HepG2 (cell line): Measurements from ENCODE around the gene FRMD4A. TPM values are rescaled to one million over a fixed set of nuclear protein-coding genes. Genes with fewer than 3 reads are reported as not detected.

Source experiments
- ATAC-seq: fragments of 200-7000 bp; cut with Tn5 transposase; 3 replicates; pipeline ENCODE4 v1.9.1; 2020; ENCODE audit warnings: mild to moderate bottlenecking, moderate library complexity
- BruUV-seq: library from RNA; stranded (reverse); fragments of 400-500 nt; replicated peaks from 2 replicates; lab custom pipeline; 2021; lab: Mats Ljungman, UMichigan
- CTCF ChIA-PET: fragments of 300-600 bp; formaldehyde crosslinking; extraction: SDS; loops from one replicate; lab custom pipeline; 2021; ENCODE audit warnings: low total read pairs, inconsistent platforms, low intra/inter-chr PET ratio; lab: Yijun Ruan, JAX
- POLR2A ChIA-PET: fragments of 350-600 bp; sonication (Branson Sonifier 250); formaldehyde crosslinking; loops from one replicate; lab custom pipeline; 2020; ENCODE audit warnings: antibody characterized with exemption, inconsistent platforms; lab: Yijun Ruan, JAX
- DNase-seq: peaks from one replicate; pipeline ENCODE4 v3.0.0-alpha.2; 2015; ENCODE audit warnings: low spot score
- FAIRE-seq: peaks from 3 replicates; lab custom pipeline; 2011; peaks lifted over from hg19 to GRCh38; lab: Jason Lieb, UNC
- H2AFZ ChIP-seq: one replicate; pipeline ENCODE4 v1.6.1; 2011; ENCODE audit warnings: low read length, inconsistent platforms
- H3K27ac ChIP-seq: fragments of 300-600 bp; 3 replicates; pipeline ENCODE4 v1.8.0; 2011; ENCODE audit warnings: mixed run types, mild to moderate bottlenecking, mixed read lengths, low read length, inconsistent platforms; ENCODE audit not compliant: insufficient read depth; ENCODE audit errors: extremely low read length
- H3K27me3 ChIP-seq, 2 experiments: fragments of 200-600 bp in 1 of 2; 2 replicates in 1 of 2; 3 replicates in 1 of 2; pipeline versions ENCODE4 v1.6.0 to v1.8.0; 2011; ENCODE audit warnings: low read length in 2 of 2, mild to moderate bottlenecking in 2 of 2, moderate library complexity in 2 of 2, inconsistent platforms in 1 of 2; ENCODE audit not compliant: insufficient read depth in 2 of 2, control insufficient read depth in 1 of 2
- H3K36me3 ChIP-seq, 2 experiments: fragments of 200-600 bp in 1 of 2; replicated peaks in 1 of 2; 2 replicates in 1 of 2; 3 replicates in 1 of 2; pipeline versions ENCODE4 v1.5.1 to v1.8.0; 2011; ENCODE audit warnings: low read length in 2 of 2, inconsistent platforms in 1 of 2; ENCODE audit not compliant: insufficient read depth in 2 of 2, control insufficient read depth in 1 of 2
- H3K4me1 ChIP-seq: 2 replicates; pipeline ENCODE4 v1.5.1; 2012; ENCODE audit warnings: low read length, inconsistent platforms; ENCODE audit not compliant: insufficient read depth
- H3K4me2 ChIP-seq: 2 replicates; pipeline ENCODE4 v1.6.0; 2011; ENCODE audit warnings: low read depth, low read length, inconsistent platforms
- H3K4me3 ChIP-seq, 3 experiments: fragments of 200-600 bp in 1 of 3; sonication (generic), shearing (Covaris generic) in 1 of 3; replicated peaks in 1 of 3; 2 replicates each; pipeline ENCODE4 v1.5.1; 2011 to 2016; ENCODE audit warnings: low read length in 3 of 3, inconsistent platforms in 2 of 3, low read depth in 2 of 3, mild to moderate bottlenecking in 2 of 3, control low read depth in 1 of 3, mixed read lengths in 1 of 3; ENCODE audit not compliant: insufficient read depth in 1 of 3
- H3K79me2 ChIP-seq: one replicate; pipeline ENCODE4 v1.6.1; 2011; ENCODE audit warnings: low read length, inconsistent platforms; ENCODE audit not compliant: insufficient read depth
- H3K9ac ChIP-seq: 2 replicates; pipeline ENCODE4 v1.6.0; 2011; ENCODE audit warnings: mild to moderate bottlenecking, low read depth, low read length, inconsistent platforms; ENCODE audit not compliant: insufficient read depth
- H3K9me3 ChIP-seq: 2 replicates; pipeline ENCODE4 v1.5.1; 2012; ENCODE audit warnings: mild to moderate bottlenecking, low read length
- H4K20me1 ChIP-seq: 2 replicates; pipeline ENCODE4 v1.6.0; 2011; ENCODE audit warnings: inconsistent platforms, mild to moderate bottlenecking, low read length, moderate library complexity; ENCODE audit not compliant: insufficient read depth
- DPF2 ChIP-seq: sonication (generic); formaldehyde crosslinking; IDR thresholded peaks from 2 replicates; pipeline ENCODE4 v1.4.0; 2020; ENCODE audit warnings: mild to moderate bottlenecking, low read depth, missing genetic modification reagents, borderline replicate concordance
- GMEB2 ChIP-seq: IDR thresholded peaks from 2 replicates; pipeline ENCODE4 v1.6.1; 2016; ENCODE audit warnings: missing biosample characterization, missing genetic modification reagents, low read depth
- HDAC6 ChIP-seq: fragments of 200-600 bp; sonication (generic); IDR thresholded peaks from 2 replicates; pipeline ENCODE4 v1.7.0; 2017; ENCODE audit warnings: mild to moderate bottlenecking, antibody characterized with exemption, low read length, low read depth
- IKZF4 ChIP-seq: sonication (generic); formaldehyde crosslinking; IDR thresholded peaks from 2 replicates; pipeline ENCODE4 v1.5.1; 2020; ENCODE audit warnings: borderline replicate concordance, mild to moderate bottlenecking, low read depth, missing genetic modification reagents; ENCODE audit errors: not compliant biosample characterization
- MNT ChIP-seq: fragments of 450-650 bp; IDR thresholded peaks from 2 replicates; pipeline ENCODE4 v1.6.1; 2016
- SMAD3 ChIP-seq: sonication (generic); formaldehyde crosslinking; IDR thresholded peaks from 2 replicates; pipeline ENCODE4 v1.4.0; 2020; ENCODE audit warnings: missing genetic modification reagents
- SMARCE1 ChIP-seq: fragments of 450-650 bp; IDR thresholded peaks from 2 replicates; pipeline ENCODE4 v1.6.1; 2017; ENCODE audit warnings: borderline replicate concordance
- SMYD3 ChIP-seq: sonication (generic); formaldehyde crosslinking; IDR thresholded peaks from 2 replicates; pipeline ENCODE4 v1.8.1; 2023; ENCODE audit warnings: mild to moderate bottlenecking, missing genetic modification reagents
- TBX3 ChIP-seq: fragments of 450-650 bp; IDR thresholded peaks from 2 replicates; pipeline ENCODE4 v1.6.1; 2017; ENCODE audit warnings: antibody characterized with exemption, mild to moderate bottlenecking, inconsistent platforms, borderline replicate concordance
- TP53 ChIP-seq: sonication (generic); formaldehyde crosslinking; conservative IDR thresholded peaks from 2 replicates; pipeline ENCODE4 v1.4.0; 2020; ENCODE audit warnings: missing genetic modification reagents
- ZBTB1 ChIP-seq: sonication (generic); formaldehyde crosslinking; IDR thresholded peaks from 2 replicates; pipeline ENCODE4 v1.4.0; 2020; ENCODE audit warnings: missing genetic modification reagents, borderline replicate concordance
- ZFP82 ChIP-seq: sonication (generic); formaldehyde crosslinking; IDR thresholded peaks from 2 replicates; pipeline ENCODE4 v1.5.1; 2020; ENCODE audit warnings: mild to moderate bottlenecking, missing genetic modification reagents, borderline replicate concordance
- ZMAT3 ChIP-seq: sonication (generic); formaldehyde crosslinking; conservative IDR thresholded peaks from 2 replicates; pipeline ENCODE4 v1.7.0; 2021; ENCODE audit warnings: missing genetic modification reagents
- ZNF235 ChIP-seq: sonication (generic); formaldehyde crosslinking; IDR thresholded peaks from 2 replicates; pipeline ENCODE4 v1.8.1; 2023; ENCODE audit warnings: mild to moderate bottlenecking, missing genetic modification reagents, borderline replicate concordance
- ZNF530 ChIP-seq: sonication (generic); formaldehyde crosslinking; IDR thresholded peaks from 2 replicates; pipeline ENCODE4 v1.5.0; 2020; ENCODE audit warnings: low read depth, mild to moderate bottlenecking, missing genetic modification reagents
- ZNF678 ChIP-seq: sonication (generic); formaldehyde crosslinking; IDR thresholded peaks from 2 replicates; pipeline ENCODE4 v1.4.0; 2020; ENCODE audit warnings: mild to moderate bottlenecking, missing genetic modification reagents
- WGBS: methylation state at CpG from one replicate; pipeline ENCODE4 v1.1.6; 2017; ENCODE audit warnings: low lambda C conversion rate; 5-methylcytosine and 5-hydroxymethylcytosine counted together
- in situ Hi-C: cut with HindIII; loops from 2 replicates; pipeline ENCODE4 v1.10.0; 2017; ENCODE audit warnings: low pct_unique_long_range_greater_than_20kb; ENCODE audit not compliant: extremely low pct_ligation_motif_present
- intact Hi-C: fragments of 100-400 bp; cut with micrococcal nuclease; formaldehyde crosslinking; loops from one replicate; pipeline ENCODE4 v1.10.0; 2022; ENCODE audit not compliant: unreplicated experiment
- polyA plus RNA-seq, 8 experiments: library from polyadenylated mRNA; depleted of rRNA in 3 of 8; stranded (reverse) in 7 of 8; unstranded in 1 of 8; fragments of >200 nt; fragmentation: Illumina TruSeq in 4 of 8; extraction: Trizol in 4 of 8; gene quantifications; 2 replicates each; pipeline versions ENCODE4 v1.2.1 to v1.2.3, GENCODE V29; 2011 to 2016; ENCODE audit warnings: low read depth in 4 of 8, missing spikeins in 1 of 8, mixed read lengths in 1 of 8; ENCODE audit not compliant: insufficient read depth in 1 of 8
- total RNA-seq, 5 experiments: library from RNA; depleted of rRNA; stranded (reverse); fragments of >200 nt; fragmentation: Illumina TruSeq; extraction: Trizol; gene quantifications; 2 replicates each; pipeline ENCODE4 v1.2.3, GENCODE V29; 2016; ENCODE audit warnings: low read depth in 1 of 5

Gene FRMD4A
- total and polyA plus RNA-seq, 2 of the 13 experiments (the other 11 are each of a cell fraction or from before 2014, with no cell fraction given), result 0.09 to 0.26 TPM

DNA sequence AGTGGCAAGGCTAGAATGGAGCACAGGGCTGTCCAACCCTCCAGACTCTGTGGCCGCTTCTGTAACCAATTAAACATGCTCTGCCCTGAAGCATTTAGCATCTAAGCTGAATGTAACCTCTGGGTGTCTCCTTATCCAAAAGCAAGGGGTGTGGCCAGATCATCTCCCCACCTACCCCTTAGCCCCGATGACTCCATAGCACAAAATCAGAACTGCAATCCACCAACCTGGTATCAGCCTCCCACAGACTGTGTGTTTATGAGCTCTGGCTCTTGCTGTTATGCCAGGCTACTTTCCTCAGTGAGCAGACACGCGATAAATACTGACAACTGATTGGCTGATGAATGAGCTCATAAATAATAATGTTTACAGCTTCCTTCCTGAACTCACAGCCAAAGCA, 3.2 kb downstream of the FRMD4A start:
- H2AFZ ChIP-seq, result no peak overlapping the region
- TF ChIP-seq GMEB2 (CRISPR knock-in tag) (no peak), SMYD3 (CRISPR knock-in tag) (no peak), SMARCE1 (no peak), ZNF235 (CRISPR knock-in tag) (no peak), ZBTB1 (CRISPR knock-in tag) (no peak), ZNF530 (CRISPR knock-in tag) (no peak), MNT (no peak), HDAC6 (no peak), ZMAT3 (CRISPR knock-in tag) (no peak), TP53 (CRISPR knock-in tag) (no peak), ZNF678 (CRISPR knock-in tag) (no peak), SMAD3 (no peak), IKZF4 (no peak), TBX3 (no peak), ZFP82 (CRISPR knock-in tag) (no peak), DPF2 (CRISPR knock-in tag) (no peak)
- TF ChIP-seq, all 625 proteins: peak for 0
- FAIRE-seq (no peak), DNase-seq (no peak), ATAC-seq (no peak)
- Histone ChIP-seq H3K4me3 (no peak overlapping the region), H3K9ac (no peak overlapping the region), H3K27ac (no peak overlapping the region), H3K79me2 (no peaks in the 10 kb centered on the region), H3K36me3 (no peaks in the 10 kb centered on the region), H4K20me1 (no peaks in the 10 kb centered on the region), H3K4me2 (no peak overlapping the region), H3K4me1 (no peaks in the 10 kb centered on the region), H3K27me3 (peaks cover 1 to 27% of the 10 kb centered on the region in 2 experiments; a peak in 4 of 5 replicates), H3K9me3 (no peaks in the 10 kb centered on the region)
- intact Hi-C loops (loop anchor here (10.0 kb wide), 1 partner anchor 133 kb away; no protein-coding TSS in a partner anchor), in situ Hi-C loops (no loop called here)
- BruUV-seq, result no TSS peak
- POLR2A ChIA-PET, result no interaction called here
- 0% methylated on average over 3 of the region's 4 CpGs for WGBS
- CTCF ChIA-PET, result no interaction called here
